ENCODE measurements around the gene PTX4.

Gene PTX4

GRCh38 chr16:1459967-1460366 is 28.8 kb downstream of the PTX4 start:
- no peak for DNase-seq (ENCODE audit: low spot score)

GRCh38 chr16:1458977-1459341 is 29.8 kb downstream of the PTX4 start:
- DNase-seq (ENCODE audit: low spot score), result no peak

GRCh38 chr16:1458336-1458976 is 30.3 kb downstream of the PTX4 start:
- no peak for DNase-seq (ENCODE audit: low spot score)

- no peak for DNase-seq (ENCODE audit: low spot score)
These were observed 31.1 kb downstream of the PTX4 start for GRCh38 chr16:1457489-1458245.

- no peak for DNase-seq (ENCODE audit: low spot score)
These were observed 31.8 kb downstream of the PTX4 start for GRCh38 chr16:1456951-1457350.

- no peak for DNase-seq (ENCODE audit: low spot score)
These were observed 33.3 kb downstream of the PTX4 start for GRCh38 chr16:1455190-1456171.

- DNase-seq (ENCODE audit: low spot score), result no peak
These were observed 34.2 kb downstream of the PTX4 start for GRCh38 chr16:1454561-1454960.

GRCh38 chr16:1453316-1453715 is 35.4 kb downstream of the PTX4 start:
- DNase-seq (ENCODE audit: low spot score), result no peak

GRCh38 chr16:1452530-1452929 is 36.2 kb downstream of the PTX4 start:
- no peak for DNase-seq (ENCODE audit: low spot score)

GRCh38 chr16:1451702-1452392 is 36.9 kb downstream of the PTX4 start:
- DNase-seq (ENCODE audit: low spot score), result no peak

- DNase-seq (ENCODE audit: low spot score), result no peak
These were observed 37.9 kb downstream of the PTX4 start for GRCh38 chr16:1450841-1451240.

- peak; percentile 75 for DNase-seq (ENCODE audit: low spot score)
These were observed 38.5 kb downstream of the PTX4 start for GRCh38 chr16:1450218-1450617.

GRCh38 chr16:1449201-1449788 is 39.4 kb downstream of the PTX4 start:
- DNase-seq (ENCODE audit: low spot score), result no peak

- DNase-seq (ENCODE audit: low spot score), result no peak
These were observed 40.1 kb downstream of the PTX4 start for GRCh38 chr16:1448536-1449116.

- no peak for DNase-seq (ENCODE audit: low spot score)
These were observed 40.8 kb downstream of the PTX4 start for GRCh38 chr16:1447965-1448364.

GRCh38 chr16:1446296-1447080 is 42.3 kb downstream of the PTX4 start:
- no peak for DNase-seq (ENCODE audit: low spot score)

GRCh38 chr16:1445518-1446203 is 43.1 kb downstream of the PTX4 start:
- no peak for DNase-seq (ENCODE audit: low spot score)

GRCh38 chr16:1444730-1445517 is 43.8 kb downstream of the PTX4 start:
- DNase-seq (ENCODE audit: low spot score), result no peak

All from iPS-NIHi11 (cell line).